TTC549 (cell line): ENCODE measurements around the gene CTSL.

Experiments
- FAIRE-seq: peaks from 2 replicates; lab custom pipeline; 2012; peaks lifted over from hg19 to GRCh38; lab: Jason Lieb, UNC

CTSL gene

GRCh38 chr9:87725900-87726709 lies at the start of gene CTSL:
TSS of gene CTSL (plus strand) at chr9:87726119. CDS start at chr9:87727604, 1,485 bp downstream.
- no peak for FAIRE-seq

- FAIRE-seq = no peak
Observed at GRCh38 chr9:87676976-87677775, 48.7 kb upstream of the CTSL start.

- no peak for FAIRE-seq
Observed at GRCh38 chr9:87677776-87678587, 47.9 kb upstream of the CTSL start.

GRCh38 chr9:87678650-87679355 lies 47.1 kb upstream of the CTSL start:
- peak; percentile 11 for FAIRE-seq

- no peak for FAIRE-seq
Observed at GRCh38 chr9:87681271-87682061, 44.5 kb upstream of the CTSL start.

- FAIRE-seq = no peak
Observed at GRCh38 chr9:87682085-87682484, 43.8 kb upstream of the CTSL start.

GRCh38 chr9:87682618-87683017 lies 43.3 kb upstream of the CTSL start:
- no peak for FAIRE-seq

- no peak for FAIRE-seq
Observed at GRCh38 chr9:87683751-87684626, 41.9 kb upstream of the CTSL start.

- no peak for FAIRE-seq
Observed at GRCh38 chr9:87684627-87685219, 41.2 kb upstream of the CTSL start.

GRCh38 chr9:87685441-87685840 lies 40.5 kb upstream of the CTSL start:
- FAIRE-seq = no peak

- FAIRE-seq = no peak
Observed at GRCh38 chr9:87685871-87686519, 39.9 kb upstream of the CTSL start.

GRCh38 chr9:87686520-87687090 lies 39.3 kb upstream of the CTSL start:
- FAIRE-seq = no peak

GRCh38 chr9:87687207-87687606 lies 38.7 kb upstream of the CTSL start:
- no peak for FAIRE-seq

GRCh38 chr9:87694236-87694755 lies 31.6 kb upstream of the CTSL start:
- no peak for FAIRE-seq

GRCh38 chr9:87695523-87695922 lies 30.4 kb upstream of the CTSL start:
- no peak for FAIRE-seq

- FAIRE-seq = no peak
Observed at GRCh38 chr9:87696641-87697040, 29.3 kb upstream of the CTSL start.

- FAIRE-seq = no peak
Observed at GRCh38 chr9:87698069-87698809, 27.7 kb upstream of the CTSL start.

- no peak for FAIRE-seq
Observed at GRCh38 chr9:87699835-87700234, 26.1 kb upstream of the CTSL start.
